ENCODE data around the gene FCN2. TPM values are rescaled to one million over a fixed set of nuclear protein-coding genes. Genes with fewer than 3 reads are reported as not detected.

FCN2 gene
- total and polyA plus RNA-seq, 4 donors: 0.20 to 0.22 TPM; not detected in 2

DNA sequence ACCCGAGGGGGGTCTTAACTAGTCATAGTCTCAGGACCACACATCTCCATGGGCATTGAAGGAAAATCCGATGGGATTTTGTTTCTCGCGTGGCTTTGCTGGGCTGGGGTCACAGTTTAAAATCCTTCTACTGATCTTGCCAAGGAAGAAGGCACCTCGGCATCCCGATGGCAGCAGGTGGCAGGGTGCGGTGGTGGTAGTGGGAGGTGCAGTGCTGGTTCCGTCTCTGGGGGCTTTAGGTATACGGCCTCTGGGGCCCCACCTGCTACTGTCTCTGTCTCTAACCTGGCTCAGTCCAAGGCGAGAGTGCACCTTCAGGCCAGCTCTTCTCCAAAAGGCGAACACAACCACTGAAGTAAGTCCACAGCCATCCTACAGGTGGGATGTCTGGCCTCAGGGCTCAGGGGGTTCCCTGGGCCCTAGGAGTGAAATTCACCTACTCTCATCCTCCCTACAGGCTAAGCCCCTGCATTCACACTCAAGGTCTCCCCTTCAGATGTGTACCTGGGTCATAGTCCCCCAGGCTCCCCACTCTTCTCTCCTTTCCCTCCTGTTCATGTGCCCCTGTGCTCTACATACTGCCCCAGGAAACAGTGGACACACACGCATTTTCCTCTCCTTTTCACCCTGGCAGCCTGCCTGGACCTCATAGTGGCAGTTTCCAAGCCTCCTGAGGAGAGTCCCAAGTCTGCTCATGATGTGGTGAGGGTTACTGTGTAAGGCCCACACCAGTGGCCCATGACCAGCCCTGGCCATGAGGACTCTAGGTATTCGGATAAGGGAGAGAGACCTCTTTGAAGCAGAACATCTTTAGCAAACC, 736 bp upstream of the FCN2 start:
- WGBS, 2 donors: 90 to 93% methylated on average over 13 of the region's 13 CpGs
- peaks cover 0 to 14% (median 0%) of the 10 kb centered on the region in 5 donors for H3K4me1 ChIP-seq (ENCODE audit: control insufficient read depth in 5 of 5, insufficient read depth in 5 of 5, low read length in 5 of 5)
- DNase-seq (peak in 1 of 3 donors; percentile 48), ATAC-seq (ENCODE audit: insufficient read depth, low FRiP score) (no peak)
- H3K9me3 ChIP-seq (ENCODE audit: control insufficient read depth in 4 of 4, insufficient read depth in 3 of 4, low read length in 3 of 4): no peaks in the 10 kb centered on the region
- no peak overlapping the region for H3K9ac ChIP-seq (ENCODE audit: insufficient read depth in 1 of 2, low read length in 2 of 2)
- TF ChIP-seq, protein P1, sequence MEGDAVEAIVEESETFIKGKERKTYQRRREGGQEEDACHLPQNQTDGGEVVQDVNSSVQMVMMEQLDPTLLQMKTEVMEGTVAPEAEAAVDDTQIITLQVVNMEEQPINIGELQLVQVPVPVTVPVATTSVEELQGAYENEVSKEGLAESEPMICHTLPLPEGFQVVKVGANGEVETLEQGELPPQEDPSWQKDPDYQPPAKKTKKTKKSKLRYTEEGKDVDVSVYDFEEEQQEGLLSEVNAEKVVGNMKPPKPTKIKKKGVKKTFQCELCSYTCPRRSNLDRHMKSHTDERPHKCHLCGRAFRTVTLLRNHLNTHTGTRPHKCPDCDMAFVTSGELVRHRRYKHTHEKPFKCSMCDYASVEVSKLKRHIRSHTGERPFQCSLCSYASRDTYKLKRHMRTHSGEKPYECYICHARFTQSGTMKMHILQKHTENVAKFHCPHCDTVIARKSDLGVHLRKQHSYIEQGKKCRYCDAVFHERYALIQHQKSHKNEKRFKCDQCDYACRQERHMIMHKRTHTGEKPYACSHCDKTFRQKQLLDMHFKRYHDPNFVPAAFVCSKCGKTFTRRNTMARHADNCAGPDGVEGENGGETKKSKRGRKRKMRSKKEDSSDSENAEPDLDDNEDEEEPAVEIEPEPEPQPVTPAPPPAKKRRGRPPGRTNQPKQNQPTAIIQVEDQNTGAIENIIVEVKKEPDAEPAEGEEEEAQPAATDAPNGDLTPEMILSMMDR (IDR thresholded peaks at IDR 0.05; ENCODE audit: control extremely low read depth, extremely low read depth): no peak
- no peaks in the 10 kb centered on the region for H3K36me3 ChIP-seq (ENCODE audit: control insufficient read depth in 4 of 4, insufficient read depth in 4 of 4, low read length in 4 of 4)
- no peaks in the 10 kb centered on the region for H3K27me3 ChIP-seq (ENCODE audit: control insufficient read depth in 3 of 3, insufficient read depth in 3 of 3, low read length in 2 of 3)
- H3K27ac ChIP-seq (ENCODE audit: low read depth in 1 of 2, low read length in 1 of 2): no peak overlapping the region
- H3K4me3 ChIP-seq: no peak overlapping the region

DNA sequence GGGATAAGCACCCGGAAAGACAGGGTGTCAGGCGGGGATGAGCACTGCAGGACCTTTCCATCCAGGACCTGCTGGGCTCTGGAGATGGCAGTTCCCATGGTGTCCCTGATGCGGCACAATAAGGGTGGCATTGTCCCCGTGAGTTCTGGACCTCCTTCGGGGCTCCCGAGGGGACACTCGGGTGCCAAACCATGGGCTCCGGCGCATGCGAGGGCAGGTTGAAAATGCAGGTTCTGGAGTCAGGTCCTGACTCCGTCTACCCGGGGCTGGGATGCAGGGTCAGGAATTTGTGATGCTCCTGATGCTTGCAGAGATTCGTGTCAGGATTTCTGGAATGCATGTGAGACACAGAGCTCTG, 682 bp downstream of the FCN2 start:
- TF ChIP-seq, protein P1 (IDR thresholded peaks at IDR 0.05; ENCODE audit: control extremely low read depth, extremely low read depth): no peak
- Histone ChIP-seq H3K4me1 (ENCODE audit: control insufficient read depth in 5 of 5, insufficient read depth in 5 of 5, low read length in 5 of 5) (peaks cover 0 to 16% (median 0%) of the 10 kb centered on the region in 5 donors), H3K27me3 (ENCODE audit: control insufficient read depth in 3 of 3, insufficient read depth in 3 of 3, low read length in 2 of 3) (no peaks in the 10 kb centered on the region), H3K27ac (ENCODE audit: low read depth in 1 of 2, low read length in 1 of 2) (no peak overlapping the region), H3K4me3 (no peak overlapping the region), H3K9me3 (ENCODE audit: control insufficient read depth in 4 of 4, insufficient read depth in 3 of 4, low read length in 3 of 4) (no peaks in the 10 kb centered on the region), H3K9ac (ENCODE audit: insufficient read depth in 1 of 2, low read length in 2 of 2) (no peak overlapping the region), H3K36me3 (ENCODE audit: control insufficient read depth in 4 of 4, insufficient read depth in 4 of 4, low read length in 4 of 4) (no peaks in the 10 kb centered on the region)
- DNase-seq (no peak), ATAC-seq (ENCODE audit: insufficient read depth, low FRiP score) (no peak)
- 94 to 98% methylated on average over 13 of the region's 13 CpGs for WGBS, 2 donors

DNA sequence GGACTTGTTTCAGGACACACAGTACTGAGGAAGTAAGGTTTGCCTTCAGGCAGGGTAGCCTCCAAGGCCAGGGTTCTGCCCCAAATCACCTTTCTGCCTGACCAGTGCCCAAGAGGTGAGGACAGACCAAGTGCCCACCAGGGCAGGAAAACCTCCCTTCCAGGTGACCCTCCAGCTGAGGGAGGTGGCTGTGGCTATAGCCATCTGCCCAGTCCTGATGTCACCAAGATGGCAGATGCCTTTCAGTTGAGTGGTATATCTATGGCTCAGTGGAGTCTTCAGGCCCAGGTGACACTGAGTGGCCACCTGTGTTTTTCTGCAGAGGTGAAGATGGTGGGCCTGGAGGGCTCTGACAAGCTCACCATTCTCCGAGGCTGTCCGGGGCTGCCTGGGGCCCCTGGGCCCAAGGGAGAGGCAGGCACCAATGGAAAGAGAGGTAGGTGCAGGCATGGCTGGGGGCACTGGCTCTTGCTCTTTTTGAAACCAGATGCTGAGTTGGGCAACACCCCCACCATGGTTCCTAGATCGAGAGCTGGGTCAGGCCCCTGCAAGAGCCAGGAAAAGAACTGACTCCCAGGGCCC, 1.7 kb downstream of the FCN2 start:
- H3K9me3 ChIP-seq (ENCODE audit: control insufficient read depth in 4 of 4, insufficient read depth in 3 of 4, low read length in 3 of 4): peaks cover 0 to 3% (median 0%) of the 10 kb centered on the region in 4 donors
- no peak overlapping the region for H3K4me3 ChIP-seq
- TF ChIP-seq, protein P1 (IDR thresholded peaks at IDR 0.05; ENCODE audit: control extremely low read depth, extremely low read depth): no peak
- H3K4me1 ChIP-seq (ENCODE audit: control insufficient read depth in 5 of 5, insufficient read depth in 5 of 5, low read length in 5 of 5): peaks cover 0 to 16% (median 0%) of the 10 kb centered on the region in 5 donors
- WGBS, 2 donors: 93 to 94% methylated on average over 3 of the region's 3 CpGs
- no peak overlapping the region for H3K27ac ChIP-seq (ENCODE audit: low read depth in 1 of 2, low read length in 1 of 2)
- no peak overlapping the region for H3K9ac ChIP-seq (ENCODE audit: insufficient read depth in 1 of 2, low read length in 2 of 2)
- no peaks in the 10 kb centered on the region for H3K27me3 ChIP-seq (ENCODE audit: control insufficient read depth in 3 of 3, insufficient read depth in 3 of 3, low read length in 2 of 3)
- DNase-seq: no peak
- no peak for ATAC-seq (ENCODE audit: insufficient read depth, low FRiP score)
- no peaks in the 10 kb centered on the region for H3K36me3 ChIP-seq (ENCODE audit: control insufficient read depth in 4 of 4, insufficient read depth in 4 of 4, low read length in 4 of 4)

Data from lung (tissue), 12 donors.